Measurements from ENCODE around the gene SH3PXD2A.

SH3PXD2A gene

DNA sequence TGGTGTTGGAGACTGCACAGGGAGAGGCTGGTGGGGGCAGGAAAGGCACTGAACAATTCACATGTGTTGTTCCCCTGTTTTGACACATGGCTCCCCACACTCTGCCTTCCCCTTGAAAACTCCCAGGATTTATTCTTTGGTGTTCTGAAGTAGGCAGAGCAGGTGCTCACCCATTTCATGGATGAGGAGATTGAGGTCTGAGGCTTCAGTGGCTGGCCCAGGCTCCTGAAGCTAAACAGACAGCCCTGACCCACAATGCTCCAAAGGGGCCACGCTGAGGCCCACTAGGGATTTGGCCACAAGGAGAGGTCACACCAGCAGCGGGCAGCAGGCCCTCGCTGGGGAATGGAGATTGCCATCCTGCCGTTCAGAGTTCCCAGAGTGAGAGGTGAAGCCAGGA, 157.6 kb downstream of the SH3PXD2A start:
- Histone ChIP-seq H3K36me3 (ENCODE audit: control insufficient read depth, insufficient read depth, low read length) (no peaks in the 10 kb centered on the region), H3K4me3 (ENCODE audit: low read length) (no peak overlapping the region), H3K27me3 (ENCODE audit: control insufficient read depth, insufficient read depth, low read length) (peaks cover 12% of the 10 kb centered on the region; the same call in 1 of the 2 replicates), H3K9me3 (ENCODE audit: control insufficient read depth, insufficient read depth, low read length) (no peaks in the 10 kb centered on the region), H3K27ac (ENCODE audit: low read length) (no peak overlapping the region), H3K4me1 (ENCODE audit: control insufficient read depth, insufficient read depth, low read length) (peaks cover 4% of the 10 kb centered on the region; the same call in 1 of the 2 replicates)
- DNase-seq (ENCODE audit: low read depth, low spot score): no peak
- WGBS (ENCODE audit: insufficient coverage, insufficient read length): no CpG with 5 or more reads among the region's 4 CpGs

DNA sequence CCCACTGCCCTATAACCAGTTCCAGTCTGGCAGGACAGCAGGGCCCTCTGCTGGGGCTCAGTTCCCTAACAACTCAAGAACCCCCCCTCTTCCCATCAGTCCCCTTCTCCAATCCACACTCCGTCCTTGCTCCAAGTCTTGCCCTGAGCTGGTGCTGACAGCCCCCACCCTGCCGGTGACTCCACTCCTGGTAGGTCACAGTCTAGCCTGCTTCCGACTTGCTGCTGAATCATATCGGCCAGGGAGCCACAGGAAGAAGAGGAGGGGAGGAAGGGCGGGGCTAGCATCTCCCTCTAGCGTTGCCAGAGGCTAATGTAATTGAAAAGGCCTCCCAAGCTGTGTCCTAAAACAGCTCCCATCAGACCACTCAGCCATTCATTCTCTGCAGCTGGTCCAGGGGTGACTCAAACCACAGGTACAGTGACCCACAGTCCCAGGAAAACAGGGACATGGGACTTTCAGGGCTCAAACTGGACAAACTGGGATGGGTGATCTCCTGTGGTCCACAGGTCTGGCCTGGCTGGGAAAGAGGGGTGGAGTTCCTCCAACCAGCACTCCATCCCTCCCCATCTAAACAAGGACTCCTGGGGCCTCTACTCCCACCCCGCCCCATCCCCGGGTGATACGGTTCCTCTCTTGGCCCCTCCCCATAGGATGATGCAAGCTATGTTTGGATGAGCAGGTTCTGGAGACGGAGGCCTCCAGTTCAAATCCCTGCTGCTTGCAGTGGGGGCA, 158.8 kb downstream of the SH3PXD2A start:
- no peak overlapping the region for H3K4me3 ChIP-seq (ENCODE audit: low read length)

GRCh38 chr10:103696094-103696410, 159.3 kb downstream of the SH3PXD2A start:
- Histone ChIP-seq H3K36me3 (ENCODE audit: control insufficient read depth, insufficient read depth, low read length) (no peaks in the 10 kb centered on the region), H3K27ac (ENCODE audit: low read length) (no peak overlapping the region), H3K9me3 (ENCODE audit: control insufficient read depth, insufficient read depth, low read length) (no peaks in the 10 kb centered on the region), H3K4me3 (ENCODE audit: low read length) (no peak overlapping the region), H3K27me3 (ENCODE audit: control insufficient read depth, insufficient read depth, low read length) (peaks cover 12% of the 10 kb centered on the region; the same call in 1 of the 2 replicates), H3K4me1 (ENCODE audit: control insufficient read depth, insufficient read depth, low read length) (peaks cover 5% of the 10 kb centered on the region)
- WGBS (ENCODE audit: insufficient coverage, insufficient read length): no CpG with 5 or more reads among the region's 5 CpGs
- DNase-seq (ENCODE audit: low read depth, low spot score): no peak

More for the DNA sequence above, 158.8 kb downstream of the SH3PXD2A start:
- Histone ChIP-seq H3K9me3 (ENCODE audit: control insufficient read depth, insufficient read depth, low read length) (no peaks in the 10 kb centered on the region), H3K27me3 (ENCODE audit: control insufficient read depth, insufficient read depth, low read length) (peaks cover 12% of the 10 kb centered on the region; the same call in 1 of the 2 replicates), H3K27ac (ENCODE audit: low read length) (no peak overlapping the region), H3K4me1 (ENCODE audit: control insufficient read depth, insufficient read depth, low read length) (peaks cover 5% of the 10 kb centered on the region), H3K36me3 (ENCODE audit: control insufficient read depth, insufficient read depth, low read length) (no peaks in the 10 kb centered on the region)
- no CpG with 5 or more reads among the region's 10 CpGs for WGBS (ENCODE audit: insufficient coverage, insufficient read length)
- DNase-seq (ENCODE audit: low read depth, low spot score): peak; percentile 37

DNA sequence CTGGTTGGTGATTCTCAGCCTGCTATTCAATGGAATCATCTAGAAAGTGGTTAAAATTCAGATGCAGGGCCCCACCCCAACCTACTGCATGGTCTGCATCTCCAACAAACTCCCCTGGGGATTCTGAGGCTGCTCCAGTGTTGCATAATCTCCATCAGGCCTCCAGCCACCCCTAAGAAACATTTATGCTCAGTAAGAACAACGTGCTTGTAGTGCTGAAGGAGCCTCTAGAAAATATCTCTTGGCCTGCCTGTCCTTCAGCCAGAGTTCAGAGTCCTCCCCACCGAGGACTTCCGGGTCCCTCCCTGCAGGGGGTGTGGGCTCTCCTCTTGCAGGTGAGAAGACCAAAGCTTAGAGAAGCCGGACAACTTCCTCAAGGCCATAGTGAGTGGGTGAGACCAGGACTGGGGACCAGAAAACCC, 159.8 kb downstream of the SH3PXD2A start:
- peaks cover 12% of the 10 kb centered on the region; the same call in 1 of the 2 replicates for H3K27me3 ChIP-seq (ENCODE audit: control insufficient read depth, insufficient read depth, low read length)
- DNase-seq (ENCODE audit: low read depth, low spot score): no peak
- peaks cover 5% of the 10 kb centered on the region for H3K4me1 ChIP-seq (ENCODE audit: control insufficient read depth, insufficient read depth, low read length)
- H3K36me3 ChIP-seq (ENCODE audit: control insufficient read depth, insufficient read depth, low read length): no peaks in the 10 kb centered on the region
- H3K9me3 ChIP-seq (ENCODE audit: control insufficient read depth, insufficient read depth, low read length): no peaks in the 10 kb centered on the region
- no peak overlapping the region for H3K4me3 ChIP-seq (ENCODE audit: low read length)
- H3K27ac ChIP-seq (ENCODE audit: low read length): no peak overlapping the region
- WGBS (ENCODE audit: insufficient coverage, insufficient read length): no CpG with 5 or more reads among the region's 4 CpGs

- H3K9me3 ChIP-seq (ENCODE audit: control insufficient read depth, insufficient read depth, low read length): no peaks in the 10 kb centered on the region
- no CpG with 5 or more reads among the region's 5 CpGs for WGBS (ENCODE audit: insufficient coverage, insufficient read length)
- peaks cover 5% of the 10 kb centered on the region for H3K4me1 ChIP-seq (ENCODE audit: control insufficient read depth, insufficient read depth, low read length)
- DNase-seq (ENCODE audit: low read depth, low spot score): no peak
- peaks cover 14% of the 10 kb centered on the region; the same call in 1 of the 2 replicates for H3K27me3 ChIP-seq (ENCODE audit: control insufficient read depth, insufficient read depth, low read length)
- no peak overlapping the region for H3K27ac ChIP-seq (ENCODE audit: low read length)
- no peak overlapping the region for H3K4me3 ChIP-seq (ENCODE audit: low read length)
- H3K36me3 ChIP-seq (ENCODE audit: control insufficient read depth, insufficient read depth, low read length): no peaks in the 10 kb centered on the region
Observed at GRCh38 chr10:103693812-103694205, 161.6 kb downstream of the SH3PXD2A start.

GRCh38 chr10:103692952-103693811, 162.2 kb downstream of the SH3PXD2A start:
- H3K4me1 ChIP-seq (ENCODE audit: control insufficient read depth, insufficient read depth, low read length): peaks cover 5% of the 10 kb centered on the region
- peaks cover 14% of the 10 kb centered on the region; the same call in 1 of the 2 replicates for H3K27me3 ChIP-seq (ENCODE audit: control insufficient read depth, insufficient read depth, low read length)
- no peaks in the 10 kb centered on the region for H3K9me3 ChIP-seq (ENCODE audit: control insufficient read depth, insufficient read depth, low read length)
- H3K27ac ChIP-seq (ENCODE audit: low read length): no peak overlapping the region
- no CpG with 5 or more reads among the region's 69 CpGs for WGBS (ENCODE audit: insufficient coverage, insufficient read length)
- H3K4me3 ChIP-seq (ENCODE audit: low read length): peak overlapping the region; percentile 68; the same call in 1 of the 2 replicates
- no peak for DNase-seq (ENCODE audit: low read depth, low spot score)
- no peaks in the 10 kb centered on the region for H3K36me3 ChIP-seq (ENCODE audit: control insufficient read depth, insufficient read depth, low read length)

DNA sequence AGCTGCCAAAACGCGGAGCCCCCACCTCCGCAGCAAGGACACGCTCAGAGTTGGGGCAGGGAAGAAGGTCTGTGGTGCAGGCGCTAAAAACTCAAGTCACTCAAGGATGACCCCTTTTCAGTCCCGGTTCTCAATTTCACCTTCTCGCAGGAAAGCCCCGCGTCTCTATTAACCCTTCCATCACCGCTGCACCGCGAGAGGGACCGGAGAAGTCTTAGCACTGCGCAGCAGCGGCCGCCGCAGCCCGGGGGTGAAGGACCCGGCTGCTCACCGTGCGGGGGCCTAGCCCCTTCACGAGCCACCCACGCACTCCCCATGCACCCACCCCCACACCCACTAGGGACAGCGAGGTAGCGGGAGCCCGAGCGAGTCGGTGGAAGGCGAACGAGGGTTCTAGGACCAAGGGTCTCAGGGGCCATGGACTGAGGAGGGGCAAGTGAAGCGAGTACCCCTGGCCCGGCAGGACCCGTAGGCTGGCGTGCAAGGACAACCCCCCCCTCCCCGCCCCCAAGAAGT, 162.9 kb downstream of the SH3PXD2A start:
- Histone ChIP-seq H3K36me3 (ENCODE audit: control insufficient read depth, insufficient read depth, low read length) (no peaks in the 10 kb centered on the region), H3K4me1 (ENCODE audit: control insufficient read depth, insufficient read depth, low read length) (peaks cover 5% of the 10 kb centered on the region), H3K4me3 (ENCODE audit: low read length) (peak overlapping the region; percentile 68), H3K9me3 (ENCODE audit: control insufficient read depth, insufficient read depth, low read length) (no peaks in the 10 kb centered on the region), H3K27ac (ENCODE audit: low read length) (no peak overlapping the region), H3K27me3 (ENCODE audit: control insufficient read depth, insufficient read depth, low read length) (peaks cover 14% of the 10 kb centered on the region; the same call in 1 of the 2 replicates)
- no peak for DNase-seq (ENCODE audit: low read depth, low spot score)
- no CpG with 5 or more reads among the region's 35 CpGs for WGBS (ENCODE audit: insufficient coverage, insufficient read length)

DNA sequence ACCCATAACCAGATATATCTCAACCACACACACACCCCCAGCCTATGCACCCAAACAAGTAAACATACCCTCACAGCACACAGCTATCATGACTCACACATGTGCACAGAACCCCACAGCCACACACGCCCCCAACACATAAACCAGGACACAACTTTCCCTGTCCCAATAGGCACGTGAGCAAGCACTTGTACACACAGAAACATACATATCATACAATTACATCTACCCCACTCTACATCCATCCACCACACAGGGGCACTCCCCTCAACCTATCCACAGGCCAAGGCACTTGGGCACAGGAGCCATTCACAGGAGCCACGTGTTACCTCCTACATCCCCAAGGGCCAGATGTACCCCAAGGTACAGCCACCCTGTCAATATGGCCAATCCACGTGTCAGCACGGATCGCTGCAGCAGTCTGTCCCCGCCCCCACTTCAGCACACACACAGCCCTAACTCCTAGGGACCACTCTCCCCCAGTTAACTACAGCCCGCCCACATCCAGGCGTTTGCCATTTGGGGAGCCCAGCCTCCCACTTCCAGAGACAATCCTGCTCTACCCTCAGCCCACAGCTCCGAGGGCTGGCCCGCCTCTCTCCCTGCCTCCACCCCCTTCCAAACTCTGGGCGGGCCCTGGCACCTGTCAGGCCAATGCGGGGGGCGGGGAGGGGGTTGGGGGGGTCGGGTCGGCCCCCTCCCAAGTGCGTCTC, 163.5 kb downstream of the SH3PXD2A start:
- no CpG with 5 or more reads among the region's 17 CpGs for WGBS (ENCODE audit: insufficient coverage, insufficient read length)
- peaks cover 14% of the 10 kb centered on the region; the same call in 1 of the 2 replicates for H3K27me3 ChIP-seq (ENCODE audit: control insufficient read depth, insufficient read depth, low read length)
- H3K9me3 ChIP-seq (ENCODE audit: control insufficient read depth, insufficient read depth, low read length): no peaks in the 10 kb centered on the region
- peak overlapping the region; percentile 68; the same call in 1 of the 2 replicates for H3K4me3 ChIP-seq (ENCODE audit: low read length)
- DNase-seq (ENCODE audit: low read depth, low spot score): no peak
- no peak overlapping the region for H3K27ac ChIP-seq (ENCODE audit: low read length)
- peaks cover 5% of the 10 kb centered on the region for H3K4me1 ChIP-seq (ENCODE audit: control insufficient read depth, insufficient read depth, low read length)
- no peaks in the 10 kb centered on the region for H3K36me3 ChIP-seq (ENCODE audit: control insufficient read depth, insufficient read depth, low read length)

DNA sequence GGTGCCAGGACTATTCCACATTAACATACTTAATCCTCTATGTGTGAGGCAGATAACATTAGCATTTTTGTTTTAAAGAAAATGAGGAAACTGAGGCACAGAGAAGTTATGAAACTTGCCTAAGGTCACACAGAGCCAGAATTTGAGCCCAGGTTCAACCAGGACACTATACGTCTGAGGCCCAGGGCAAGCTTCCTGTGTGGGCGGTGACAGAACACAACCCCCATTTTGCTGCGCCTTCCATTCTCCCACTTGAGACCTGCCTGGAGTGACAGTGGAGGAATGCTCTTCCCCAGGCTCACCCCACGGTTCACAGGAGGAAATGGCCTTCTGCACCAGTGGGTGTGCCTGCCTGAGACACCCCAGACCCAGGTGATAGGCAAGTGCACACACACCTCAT, 164.1 kb downstream of the SH3PXD2A start:
- WGBS (ENCODE audit: insufficient coverage, insufficient read length): no CpG with 5 or more reads among the region's 4 CpGs
- H3K9me3 ChIP-seq (ENCODE audit: control insufficient read depth, insufficient read depth, low read length): no peaks in the 10 kb centered on the region
- no peak overlapping the region for H3K4me3 ChIP-seq (ENCODE audit: low read length)
- no peaks in the 10 kb centered on the region for H3K36me3 ChIP-seq (ENCODE audit: control insufficient read depth, insufficient read depth, low read length)
- H3K27me3 ChIP-seq (ENCODE audit: control insufficient read depth, insufficient read depth, low read length): peaks cover 14% of the 10 kb centered on the region; the same call in 1 of the 2 replicates
- H3K27ac ChIP-seq (ENCODE audit: low read length): no peak overlapping the region
- peaks cover 2% of the 10 kb centered on the region; the same call in 1 of the 2 replicates for H3K4me1 ChIP-seq (ENCODE audit: control insufficient read depth, insufficient read depth, low read length)
- DNase-seq (ENCODE audit: low read depth, low spot score): no peak

GRCh38 chr10:103690281-103690680, 165.1 kb downstream of the SH3PXD2A start:
- peaks cover 14% of the 10 kb centered on the region; the same call in 1 of the 2 replicates for H3K27me3 ChIP-seq (ENCODE audit: control insufficient read depth, insufficient read depth, low read length)
- H3K9me3 ChIP-seq (ENCODE audit: control insufficient read depth, insufficient read depth, low read length): no peaks in the 10 kb centered on the region
- WGBS (ENCODE audit: insufficient coverage, insufficient read length): no CpG with 5 or more reads among the region's 2 CpGs
- no peak for DNase-seq (ENCODE audit: low read depth, low spot score)
- peaks cover 2% of the 10 kb centered on the region for H3K4me1 ChIP-seq (ENCODE audit: control insufficient read depth, insufficient read depth, low read length)
- no peaks in the 10 kb centered on the region for H3K36me3 ChIP-seq (ENCODE audit: control insufficient read depth, insufficient read depth, low read length)
- H3K27ac ChIP-seq (ENCODE audit: low read length): no peak overlapping the region
- H3K4me3 ChIP-seq (ENCODE audit: low read length): no peak overlapping the region

Data from iPS DF 6.9 (cell line).